HG02610 (cell line): ENCODE results near the gene NOTUM.
"Not testable (repeated sequence)": the region's sequence is repeated elsewhere in the genome, so short reads cannot be mapped to it uniquely, and the experiment has no call there.

ENCODE experiments used
- ATAC-seq: cut with Tn5 transposase; IDR thresholded peaks from one replicate; pipeline ENCODE4 v1.9.1; 2021; ENCODE audit warnings: mild to moderate bottlenecking, moderate library complexity; ENCODE audit not compliant: unreplicated experiment

The NOTUM gene

DNA sequence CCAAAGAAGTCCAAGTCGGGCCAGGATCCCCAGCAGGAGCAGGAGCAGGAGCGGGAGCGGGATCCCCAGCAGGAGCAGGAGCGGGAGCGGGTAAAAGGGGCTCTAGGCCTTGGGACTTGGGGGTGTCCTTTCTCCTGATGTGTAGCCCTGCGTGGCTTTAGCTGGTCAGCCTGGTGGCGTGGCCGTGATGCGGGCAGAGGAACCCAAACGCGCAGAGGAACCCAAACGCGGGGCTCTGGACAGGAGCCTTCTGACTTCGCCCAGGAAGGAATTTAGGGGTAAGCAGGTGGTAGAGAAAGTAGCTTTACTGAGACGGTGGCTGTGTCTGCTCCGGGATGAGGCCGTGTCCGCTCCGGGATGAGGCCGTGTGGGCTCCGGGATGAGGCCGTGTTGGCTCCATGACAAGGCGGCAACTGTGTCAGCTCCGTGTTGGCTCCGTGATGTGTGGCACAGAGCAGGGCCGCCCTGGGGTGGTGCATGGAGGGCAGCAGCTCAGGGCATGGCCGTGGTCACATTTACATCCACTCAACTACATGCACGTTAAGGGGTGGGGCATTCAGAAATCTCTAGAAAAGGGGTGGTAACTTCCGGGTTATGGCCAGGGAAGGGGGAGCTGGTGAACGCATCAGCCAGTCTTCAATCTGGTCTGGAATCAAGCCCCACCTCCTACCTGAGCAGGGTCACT lies 35.9 kb upstream of the NOTUM start:
- no peak for ATAC-seq

DNA sequence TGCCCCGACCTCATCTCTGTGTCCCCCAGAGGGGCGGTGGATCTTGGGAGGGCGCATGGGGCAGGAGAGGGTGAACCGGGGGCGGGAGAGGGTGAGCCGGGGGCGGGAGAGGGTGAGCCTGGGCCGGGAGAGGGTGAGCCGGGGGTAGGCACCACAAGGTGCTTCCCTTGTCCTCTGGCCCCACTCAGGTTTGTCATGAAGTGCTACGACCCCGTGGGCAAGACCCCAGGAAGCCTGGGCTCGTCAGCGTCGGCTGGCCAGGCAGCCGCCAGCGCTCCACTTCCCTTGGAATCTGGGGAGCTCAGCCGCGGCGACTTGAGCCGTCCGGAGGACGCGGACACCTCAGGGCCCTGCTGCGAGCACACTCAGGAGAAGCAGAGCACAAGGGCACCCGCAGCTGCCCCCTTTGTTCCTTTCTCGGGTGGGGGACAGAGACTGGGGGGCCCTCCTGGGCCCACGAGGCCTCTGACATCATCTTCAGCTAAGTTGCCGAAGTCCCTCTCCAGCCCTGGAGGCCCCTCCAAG lies 35.3 kb upstream of the NOTUM start:
- no peak for ATAC-seq

DNA sequence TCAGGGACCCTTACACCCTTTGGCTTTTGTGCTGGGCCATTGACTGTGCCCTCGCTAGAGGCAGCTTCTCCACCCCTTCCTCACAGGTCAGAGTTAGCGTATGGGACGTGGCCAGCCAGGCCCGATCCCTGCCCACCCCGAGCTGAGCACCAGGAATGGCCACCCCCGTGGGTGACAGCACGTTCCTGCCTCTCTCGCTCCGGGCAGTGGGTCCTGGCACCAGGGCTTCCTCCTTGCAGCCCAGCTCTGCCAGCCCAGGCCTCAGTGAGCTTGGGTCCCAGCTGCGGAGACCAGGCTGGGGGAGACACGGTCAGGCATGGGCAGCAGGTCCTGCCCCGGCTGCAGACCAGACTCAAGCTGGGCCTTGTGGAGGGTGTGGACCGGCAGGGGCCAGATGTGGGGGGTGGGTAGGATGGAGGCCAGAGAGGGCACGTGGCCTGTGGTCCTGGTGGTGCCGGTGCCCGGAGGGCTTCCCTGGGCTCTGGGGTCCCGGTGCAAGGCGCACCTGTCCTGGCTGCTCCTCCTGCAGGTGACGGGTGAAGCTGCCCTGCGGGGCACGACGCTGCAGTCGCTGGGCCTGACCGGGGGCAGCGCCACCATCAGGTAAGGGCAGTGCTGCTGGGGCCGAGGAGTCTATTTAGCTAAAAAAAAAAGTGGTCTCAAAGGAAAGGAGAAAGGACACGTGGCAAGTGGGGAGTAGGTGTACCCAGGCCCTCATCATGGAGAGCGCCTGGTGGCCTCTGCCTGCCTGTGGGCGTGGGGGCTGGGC lies 34.7 kb upstream of the NOTUM start:
- no peak for ATAC-seq

DNA sequence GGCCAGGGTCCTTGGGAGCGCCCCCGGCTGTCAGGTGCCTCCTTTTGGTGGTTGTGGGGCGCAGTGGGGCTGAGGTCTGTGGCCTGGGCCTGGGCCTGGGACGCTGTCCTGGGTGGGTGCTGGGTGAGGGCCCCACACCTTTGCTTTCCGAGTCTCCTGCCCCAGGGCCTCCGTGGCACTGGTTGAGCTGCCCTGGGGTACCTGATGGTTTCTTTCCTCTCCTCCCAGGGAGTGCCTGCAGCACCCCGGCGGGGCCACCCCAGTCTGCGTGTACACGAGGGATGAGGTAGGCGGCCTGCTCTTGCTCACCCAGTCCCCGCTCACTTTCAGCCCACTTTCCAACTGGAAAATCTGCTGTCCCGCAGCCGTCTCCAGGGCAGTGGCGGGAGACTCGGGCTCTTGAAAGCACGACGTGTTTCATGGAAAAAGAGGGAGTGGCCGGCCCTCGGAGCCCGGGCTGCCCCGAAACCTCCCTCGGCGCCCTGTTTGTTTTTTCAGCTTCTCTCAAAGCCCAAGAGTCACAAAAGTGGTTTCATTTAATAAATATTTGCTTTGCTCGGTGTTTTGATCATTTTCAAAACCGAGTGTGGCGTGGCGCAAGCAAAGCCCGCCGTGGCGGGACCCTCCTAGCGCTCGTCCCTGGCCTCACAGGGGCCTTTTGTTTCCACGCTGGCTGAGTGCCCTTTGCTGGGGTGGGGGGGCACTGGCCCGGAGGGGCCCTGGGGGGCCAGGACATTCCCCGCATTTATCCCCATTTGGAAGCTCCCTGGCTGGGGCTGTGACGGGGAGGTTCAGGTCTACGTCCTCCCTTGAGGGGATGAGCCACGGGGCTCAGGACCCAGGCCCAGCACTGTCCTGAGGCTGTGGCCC lies 33.8 kb upstream of the NOTUM start:
- ATAC-seq, result no peak

DNA sequence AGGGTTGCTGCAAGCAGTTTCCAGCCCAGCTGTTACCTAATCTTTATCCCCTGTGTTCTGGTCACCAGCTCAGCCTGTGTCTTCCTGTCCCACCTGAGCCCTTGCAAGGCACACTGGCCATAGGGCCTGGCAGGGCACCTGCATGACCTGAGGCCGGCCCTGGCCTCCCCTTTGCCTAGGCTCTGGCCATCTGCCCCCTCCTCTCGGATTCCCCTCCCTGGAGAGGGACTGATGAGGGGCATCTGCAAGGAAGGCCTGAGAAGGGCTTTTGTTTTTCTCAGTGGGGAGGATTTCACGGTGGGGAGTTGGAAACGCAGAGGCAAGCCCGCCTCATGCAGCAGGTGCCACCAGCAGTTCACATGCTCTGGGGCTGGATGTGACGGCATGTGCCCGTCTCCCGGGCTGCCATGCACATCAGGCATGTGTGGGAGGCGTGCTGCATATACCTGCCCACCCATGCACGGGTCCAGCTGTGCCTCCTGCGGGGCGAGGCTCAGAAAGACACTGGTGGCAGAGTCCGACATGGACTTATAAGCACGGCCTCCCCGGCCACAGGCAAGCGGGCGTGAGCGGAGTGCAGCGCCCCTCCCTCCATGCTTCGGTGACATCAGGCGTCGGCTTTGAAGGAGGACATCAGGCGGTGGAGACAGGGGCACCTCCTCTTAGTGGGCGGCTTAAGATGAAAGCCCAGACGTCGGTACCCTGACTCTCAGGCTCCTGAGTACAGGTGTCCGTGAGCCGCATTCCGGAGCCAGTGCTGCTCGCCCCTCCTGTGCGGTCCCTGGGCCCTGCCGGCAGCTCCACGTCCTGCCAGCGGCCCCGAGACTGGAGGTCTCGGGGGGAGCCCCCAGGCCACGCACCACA lies 33.0 kb upstream of the NOTUM start:
- no peak for ATAC-seq

DNA sequence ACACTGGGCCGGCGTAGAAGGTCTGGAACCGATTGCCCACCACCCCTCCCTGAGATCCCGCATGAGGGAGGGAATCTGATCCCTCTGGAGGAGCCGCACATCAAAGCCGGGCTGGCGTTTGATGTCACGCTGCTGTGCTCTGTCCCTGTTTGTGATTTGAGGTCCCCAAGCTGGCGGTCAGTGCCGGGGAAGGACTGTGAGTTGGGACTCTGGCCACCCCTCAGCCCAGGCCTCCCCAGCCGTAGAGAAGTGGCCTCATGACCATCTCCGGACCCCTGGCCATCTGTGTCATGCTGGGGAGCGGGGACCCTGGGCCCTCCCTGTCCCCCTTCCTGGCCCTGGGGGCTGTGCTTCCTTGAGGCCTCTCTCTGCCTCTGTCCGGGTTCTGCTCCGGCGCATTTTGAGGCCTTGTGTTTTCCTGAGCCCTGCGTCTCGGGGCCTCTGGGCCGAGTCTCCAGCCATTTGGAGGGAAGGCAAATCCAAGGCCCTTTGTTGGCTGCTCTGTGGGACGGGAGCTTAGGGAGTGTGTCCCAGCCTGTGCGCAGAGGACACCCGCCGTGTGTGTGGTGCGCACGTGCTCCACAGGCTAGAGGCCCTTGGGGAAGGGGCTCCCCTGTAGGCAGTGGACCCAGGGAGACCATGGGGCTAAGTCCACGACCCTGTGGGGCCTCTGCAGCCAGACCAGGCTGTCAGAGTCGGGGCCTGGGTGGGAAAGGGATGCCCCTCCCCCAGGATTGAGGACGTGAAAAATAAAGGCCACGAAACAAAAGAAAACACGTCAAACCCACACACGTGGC lies 31.5 kb upstream of the NOTUM start:
- no peak for ATAC-seq

DNA sequence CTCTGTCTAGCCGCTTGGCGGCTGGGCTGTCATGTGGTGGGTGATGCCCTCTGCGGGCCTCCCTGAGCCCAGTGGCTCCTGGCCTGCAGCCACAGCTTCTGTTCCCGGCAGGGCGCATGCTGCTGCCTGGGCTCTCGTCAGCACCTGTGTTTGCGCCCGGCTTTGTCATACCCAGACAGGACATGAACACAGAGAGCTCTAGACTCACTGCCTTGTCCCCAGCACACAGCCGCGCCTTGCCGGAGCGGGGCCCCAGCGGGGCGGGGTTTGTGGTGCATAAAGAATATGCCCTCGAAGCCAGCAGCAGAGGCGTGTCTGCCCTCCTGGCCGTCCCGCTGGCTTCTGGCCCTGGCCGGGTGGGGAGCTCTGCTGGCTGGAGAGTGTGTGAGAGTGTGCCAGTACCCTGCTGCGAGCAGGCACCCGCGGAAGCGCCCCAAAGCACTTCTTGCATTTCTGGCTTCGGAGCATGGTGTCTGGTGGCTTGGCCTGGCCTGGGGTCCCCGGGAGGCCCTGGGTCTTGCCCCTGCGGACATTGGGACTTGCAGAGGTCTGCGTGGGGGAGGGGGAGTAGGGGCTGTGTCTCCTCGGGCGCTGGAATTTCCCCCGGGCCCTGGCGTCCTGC lies 30.8 kb upstream of the NOTUM start:
- ATAC-seq, result no peak

DNA sequence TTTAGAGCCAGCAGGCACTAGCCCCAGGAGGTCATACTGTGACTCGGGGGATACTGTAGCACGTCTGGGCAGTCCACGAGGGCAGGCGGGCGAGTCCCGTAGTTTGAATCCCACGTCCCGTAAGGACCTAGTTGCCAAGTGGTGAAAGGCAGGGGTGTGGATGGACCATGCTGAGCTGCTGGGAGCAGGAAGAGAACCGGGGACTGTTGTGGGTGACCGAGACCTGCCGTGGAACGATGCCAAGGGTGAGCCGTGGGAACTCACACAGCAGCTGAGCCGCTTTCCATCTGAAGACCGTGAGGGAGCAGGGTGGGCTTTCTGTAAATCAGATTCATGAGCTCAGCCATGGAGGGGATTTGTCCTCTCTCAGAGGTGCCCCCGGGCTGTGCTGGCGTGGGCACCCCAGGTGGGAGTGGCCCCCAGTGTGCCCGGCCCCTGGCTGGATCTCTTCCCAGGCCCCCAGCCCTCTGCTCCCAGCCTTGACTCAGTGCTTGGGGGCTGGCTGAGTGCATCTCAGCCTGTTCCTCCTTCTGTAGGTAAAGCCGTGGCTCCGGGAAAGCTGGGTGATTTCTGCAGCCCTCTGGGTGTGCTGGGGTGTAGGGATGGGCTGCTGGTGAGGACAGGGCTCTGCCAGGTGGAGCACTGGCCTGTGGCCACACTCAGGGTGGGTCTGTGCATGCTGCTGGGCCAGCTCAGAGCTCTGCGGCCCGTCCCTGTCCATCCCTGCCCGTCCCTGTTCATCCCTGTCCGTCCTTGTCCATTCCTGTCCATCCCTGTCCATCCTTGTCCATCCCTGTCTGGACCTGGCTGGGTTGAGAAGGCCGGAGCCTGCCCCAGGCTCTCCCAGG lies 30.1 kb upstream of the NOTUM start:
- no peak for ATAC-seq

DNA sequence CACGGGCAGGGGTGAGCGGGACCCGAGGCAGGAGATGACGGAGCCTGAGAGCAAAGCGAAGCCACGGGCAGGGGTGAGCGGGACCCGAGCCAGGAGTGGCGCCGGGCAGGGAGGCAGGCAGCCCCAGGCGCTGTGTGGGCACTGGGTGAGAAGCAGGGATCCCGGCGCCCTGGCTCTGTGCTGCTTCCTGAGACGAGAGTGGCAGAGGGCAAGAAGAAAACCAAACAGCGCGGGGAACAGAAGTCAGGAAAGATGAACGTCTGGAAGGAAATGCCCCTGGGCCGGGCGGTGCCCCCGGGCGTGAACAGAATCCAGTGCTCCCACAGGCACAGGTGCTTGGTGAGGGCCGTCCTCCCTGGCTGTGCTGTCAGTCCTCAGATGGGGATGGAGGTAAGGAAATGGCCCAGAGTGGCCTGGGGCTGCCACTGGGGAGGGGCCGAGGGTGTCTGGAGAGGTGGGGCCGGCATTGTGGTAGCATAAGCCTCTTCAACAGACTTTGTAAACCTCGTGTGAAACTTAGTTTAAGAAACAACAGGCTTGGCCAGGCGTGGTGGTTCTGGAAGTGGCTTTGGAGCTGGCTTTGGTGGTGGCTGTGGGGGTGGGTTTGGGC lies 26.3 kb upstream of the NOTUM start:
- ATAC-seq, result no peak

DNA sequence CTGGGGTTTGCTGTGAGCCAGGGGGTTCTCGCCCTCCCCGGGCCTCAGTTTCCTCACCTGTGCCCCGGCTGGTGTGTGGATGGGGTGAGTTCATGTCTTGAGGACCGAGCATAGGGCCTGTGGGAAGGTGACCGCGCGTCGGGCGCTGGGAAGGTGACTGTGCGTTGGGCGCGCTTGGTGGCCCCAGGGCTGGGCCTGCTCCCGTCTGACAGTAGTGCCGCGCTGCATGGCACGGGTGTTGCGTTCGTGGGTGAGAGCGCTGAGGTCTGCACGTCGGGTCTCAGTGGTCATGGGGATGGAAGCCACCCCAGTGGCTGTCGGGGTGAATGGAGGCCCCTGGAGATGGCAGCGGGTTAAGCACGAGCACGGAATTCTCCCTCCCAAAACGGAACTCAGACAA lies 25.6 kb upstream of the NOTUM start:
- ATAC-seq, result no peak

DNA sequence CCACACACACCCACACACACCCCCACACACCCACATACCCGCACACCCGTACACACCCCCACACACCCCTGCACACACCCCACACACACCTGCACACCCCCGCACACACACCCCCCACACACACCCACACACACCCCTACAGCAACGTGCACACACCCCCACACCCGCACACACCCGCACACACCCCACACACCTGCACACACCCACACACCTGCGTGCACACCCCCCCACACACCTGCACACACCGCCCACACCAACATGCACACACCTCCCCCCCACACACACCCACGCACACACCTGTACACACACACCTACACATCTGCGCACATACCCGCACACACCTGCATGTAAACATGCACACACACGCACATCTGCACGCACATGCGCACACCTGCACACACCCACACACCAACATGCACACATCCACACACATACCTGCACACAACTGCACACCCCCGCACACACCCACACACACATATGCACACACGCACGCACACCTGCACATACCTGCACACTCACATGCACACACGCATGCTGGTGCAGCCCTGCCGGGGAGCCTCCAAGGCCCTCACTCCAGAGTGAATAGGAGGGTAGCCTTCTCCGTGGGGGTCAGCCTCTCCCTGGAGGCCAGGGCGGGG lies 23.9 kb upstream of the NOTUM start:
- no peak for ATAC-seq

DNA sequence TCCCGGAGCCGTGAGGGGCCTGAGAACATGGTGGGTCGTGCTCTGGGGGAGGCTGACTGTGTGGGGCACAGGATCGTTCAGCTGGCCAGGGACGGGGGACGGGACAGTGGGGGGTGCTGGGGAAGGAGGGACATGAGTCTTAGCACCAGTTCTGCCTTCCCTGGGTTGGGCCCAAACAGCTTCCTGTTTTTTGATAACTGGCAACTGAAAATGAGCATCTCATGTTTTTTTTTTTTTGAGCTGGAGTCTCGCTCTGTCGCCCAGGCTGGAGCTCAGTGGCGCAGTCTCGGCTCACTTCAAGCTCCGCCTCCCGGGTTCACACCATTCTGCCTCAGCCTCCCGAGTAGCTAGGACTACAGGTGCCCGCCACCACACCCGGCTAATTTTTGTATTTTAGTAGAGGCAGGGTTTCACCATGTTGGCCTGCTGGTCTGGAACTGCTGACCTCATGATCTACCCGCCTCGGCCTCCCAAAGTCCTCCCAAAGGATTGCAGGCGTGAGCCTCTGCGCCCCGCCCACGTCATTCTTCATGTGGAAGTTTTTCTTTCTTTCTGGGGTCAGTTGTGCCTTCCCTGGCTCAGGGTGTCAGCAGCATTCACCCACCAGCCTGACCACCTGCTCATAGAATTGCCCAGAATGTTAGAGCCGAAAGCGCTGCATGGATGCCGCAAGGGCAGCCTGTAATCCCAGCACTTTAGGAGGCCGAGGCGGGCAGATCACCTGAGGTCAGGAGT lies 22.8 kb upstream of the NOTUM start:
- ATAC-seq, result no peak

DNA sequence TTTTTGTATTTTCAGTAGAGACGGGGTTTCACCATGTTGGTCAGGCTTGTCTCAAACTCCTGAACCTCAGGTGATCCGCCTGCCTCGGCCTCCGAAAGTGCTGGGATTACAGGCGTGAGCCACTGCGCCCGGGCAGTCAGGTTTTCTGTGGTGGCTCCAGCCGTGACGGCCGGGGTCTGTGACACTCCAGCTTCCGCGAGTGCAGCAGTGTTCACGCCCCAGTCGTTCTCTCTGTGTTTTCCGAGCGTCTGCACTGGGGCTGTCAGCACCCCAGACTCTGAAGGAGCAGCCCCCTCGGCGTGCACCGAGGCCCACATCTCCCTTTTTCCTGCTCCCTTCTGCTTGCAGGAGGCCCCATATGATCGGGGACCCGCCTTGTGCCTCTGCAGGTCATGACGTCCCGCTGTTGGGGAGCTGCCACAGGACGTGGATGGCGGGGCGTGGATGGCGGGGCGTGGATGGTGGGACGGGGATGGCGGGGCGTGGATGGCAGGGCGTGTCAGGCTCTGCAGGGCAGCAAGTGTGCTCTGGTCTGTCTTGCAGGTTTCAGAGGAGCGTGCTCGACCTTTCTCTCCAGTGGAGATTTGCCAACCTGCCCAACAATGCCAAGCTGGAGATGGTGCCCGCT lies 22.1 kb upstream of the NOTUM start:
- ATAC-seq, result no peak

DNA sequence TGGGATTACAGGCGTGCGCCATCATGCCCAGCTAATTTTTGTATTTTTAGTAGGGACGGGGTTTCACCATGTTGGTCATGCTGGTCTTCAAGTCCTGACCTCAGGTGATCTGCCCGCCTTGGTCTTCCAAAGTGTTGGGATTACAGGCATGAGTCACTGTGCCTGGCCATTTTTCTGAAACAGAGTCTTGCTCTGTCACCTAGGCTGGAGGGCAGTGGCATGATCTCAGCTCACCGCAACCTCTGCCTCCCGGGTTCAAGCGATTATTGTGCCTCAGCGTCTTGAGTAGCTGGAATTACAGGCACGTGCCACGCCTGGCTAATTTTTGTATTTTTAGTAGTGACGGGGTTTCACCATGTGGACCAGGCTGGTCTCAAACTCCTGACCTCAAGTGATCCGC lies 20.5 kb upstream of the NOTUM start:
- not testable (repeated sequence) for ATAC-seq

DNA sequence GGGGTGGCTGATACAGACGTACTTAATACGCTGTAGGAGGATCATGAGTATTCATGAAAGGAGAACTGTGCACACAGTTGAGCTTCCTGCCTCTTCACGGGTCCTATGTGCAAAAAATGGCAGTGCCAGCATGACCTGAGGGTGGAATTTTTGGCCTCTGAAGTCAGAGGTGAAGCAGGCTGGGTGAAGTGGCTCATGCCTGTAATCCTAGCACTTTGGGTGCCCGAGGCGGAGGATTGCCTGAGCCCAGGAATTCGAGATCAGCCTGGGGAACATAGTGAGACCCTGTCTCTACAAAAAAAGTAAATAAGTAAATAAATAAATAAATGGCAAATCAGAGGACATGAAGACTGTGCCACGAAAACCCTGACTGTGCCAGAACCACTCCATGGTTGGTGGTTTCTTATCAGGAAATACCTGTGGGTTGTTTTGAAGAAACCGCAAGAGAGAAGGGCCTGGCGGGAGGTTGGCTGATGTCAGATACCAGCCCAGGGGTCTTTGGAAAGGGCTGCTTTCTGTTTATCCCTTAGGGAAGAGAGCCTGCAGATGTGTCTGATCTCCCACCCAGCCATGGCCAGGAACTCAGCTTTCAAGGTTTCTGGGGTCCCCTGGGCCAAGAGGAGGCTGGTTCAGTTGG lies 19.8 kb upstream of the NOTUM start:
- ATAC-seq, result no peak

DNA sequence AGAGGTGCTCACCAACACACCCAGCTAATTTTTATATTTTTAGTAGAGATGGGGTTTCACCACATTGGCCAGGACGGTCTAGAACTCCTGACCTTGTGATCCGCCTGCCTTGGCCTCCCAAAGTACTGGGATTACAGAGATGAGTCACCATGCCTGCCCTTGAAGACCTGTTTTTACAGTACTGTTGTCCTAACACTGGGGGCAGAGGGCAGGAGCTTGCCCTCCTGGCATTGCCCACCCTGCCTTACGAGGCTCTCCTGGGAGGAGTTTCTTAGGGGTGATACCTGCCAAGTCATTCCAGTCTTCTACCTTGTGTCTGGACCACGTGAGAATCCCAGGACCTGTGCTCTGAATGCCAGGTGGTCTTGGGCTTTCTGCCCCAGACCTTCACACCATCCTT lies 19.1 kb upstream of the NOTUM start:
- ATAC-seq, result no peak
